DOHH2 (cell line): ENCODE results near the gene RARG.
"Not testable (repeated sequence)": the region's sequence is repeated elsewhere in the genome, so short reads cannot be mapped to it uniquely, and the experiment has no call there.

Experiments used
- EZH2phosphoT487 ChIP-seq: fragments of 200-600 bp; sonication (generic); IDR thresholded peaks from 2 replicates; pipeline ENCODE4 v1.6.1; 2017; ENCODE audit warnings: borderline replicate concordance, mild to moderate bottlenecking, antibody characterized with exemption, low read length, moderate library complexity, mixed read lengths
- TF ChIP-seq, protein P1 (sequence below): fragments of 200-600 bp; sonication (generic); IDR thresholded peaks from one replicate; pipeline ENCODE4 v1.5.1; 2014; ENCODE audit warnings: antibody characterized with exemption, mild to moderate bottlenecking, low read depth, low read length; ENCODE audit not compliant: poor library complexity, severe bottlenecking

DNA sequence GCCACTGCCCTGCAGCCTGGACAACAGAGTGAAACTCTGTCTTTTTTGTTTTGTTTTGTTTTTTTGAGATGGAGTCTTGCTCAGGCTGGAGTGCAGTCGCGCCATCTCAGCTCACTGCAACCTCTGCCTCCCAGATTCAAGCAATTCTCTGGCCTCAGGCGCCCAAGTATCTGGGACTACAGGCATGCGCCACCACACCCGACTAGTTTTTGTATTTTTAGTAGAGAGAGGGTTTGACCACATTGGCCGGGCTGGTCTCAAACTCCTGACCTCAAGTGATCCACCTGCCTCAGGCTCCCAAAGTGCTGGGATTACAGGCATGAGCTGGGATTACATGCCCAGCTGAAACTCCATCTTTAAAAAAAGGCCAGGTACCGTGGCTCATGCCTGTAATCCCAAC lies 29.7 kb downstream of the RARG start:
- TF ChIP-seq, protein P1, sequence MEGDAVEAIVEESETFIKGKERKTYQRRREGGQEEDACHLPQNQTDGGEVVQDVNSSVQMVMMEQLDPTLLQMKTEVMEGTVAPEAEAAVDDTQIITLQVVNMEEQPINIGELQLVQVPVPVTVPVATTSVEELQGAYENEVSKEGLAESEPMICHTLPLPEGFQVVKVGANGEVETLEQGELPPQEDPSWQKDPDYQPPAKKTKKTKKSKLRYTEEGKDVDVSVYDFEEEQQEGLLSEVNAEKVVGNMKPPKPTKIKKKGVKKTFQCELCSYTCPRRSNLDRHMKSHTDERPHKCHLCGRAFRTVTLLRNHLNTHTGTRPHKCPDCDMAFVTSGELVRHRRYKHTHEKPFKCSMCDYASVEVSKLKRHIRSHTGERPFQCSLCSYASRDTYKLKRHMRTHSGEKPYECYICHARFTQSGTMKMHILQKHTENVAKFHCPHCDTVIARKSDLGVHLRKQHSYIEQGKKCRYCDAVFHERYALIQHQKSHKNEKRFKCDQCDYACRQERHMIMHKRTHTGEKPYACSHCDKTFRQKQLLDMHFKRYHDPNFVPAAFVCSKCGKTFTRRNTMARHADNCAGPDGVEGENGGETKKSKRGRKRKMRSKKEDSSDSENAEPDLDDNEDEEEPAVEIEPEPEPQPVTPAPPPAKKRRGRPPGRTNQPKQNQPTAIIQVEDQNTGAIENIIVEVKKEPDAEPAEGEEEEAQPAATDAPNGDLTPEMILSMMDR = not testable (repeated sequence)
- not testable (repeated sequence) for TF ChIP-seq EZH2phosphoT487
